Measurements from ENCODE around the gene PAX2. TPM values are rescaled to one million over a fixed set of nuclear protein-coding genes. Genes with fewer than 3 reads are reported as not detected.

The PAX2 gene
- polyA plus RNA-seq, 3 donors, result not detected

DNA sequence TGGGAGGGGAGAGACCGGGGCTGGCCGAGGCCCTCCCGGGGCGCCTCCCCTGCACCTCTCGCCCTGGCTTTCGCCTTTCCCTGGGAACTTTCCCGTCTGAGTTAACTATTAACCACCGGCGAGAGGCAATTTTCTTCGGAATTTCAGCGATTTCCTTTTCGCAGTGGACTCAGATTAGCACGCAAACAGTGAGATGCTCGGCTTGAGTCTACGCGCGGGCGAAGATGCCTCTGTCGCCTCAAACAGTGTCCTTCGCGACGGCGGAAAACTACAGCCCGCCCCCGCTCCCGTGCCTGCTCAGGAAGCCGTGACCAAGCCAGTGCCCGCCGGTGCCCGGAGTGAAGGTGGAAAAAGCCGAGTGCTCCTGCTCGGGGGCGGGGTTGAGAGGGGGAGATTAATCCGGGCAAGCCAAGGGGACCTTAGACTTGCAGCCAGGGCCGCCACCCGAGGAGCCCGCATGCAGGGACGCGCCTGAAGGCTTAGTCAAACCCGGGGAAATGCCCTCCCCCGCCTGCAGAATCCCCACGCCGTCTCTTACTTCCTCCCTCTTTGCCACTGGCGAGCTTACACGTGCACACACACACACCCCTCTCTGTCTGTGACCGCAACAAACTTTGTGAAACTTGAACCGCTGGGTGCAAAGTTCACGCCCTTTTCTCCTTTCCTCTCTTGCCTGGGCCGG lies 14.5 kb upstream of the PAX2 start:
- H2AFZ ChIP-seq (ENCODE audit: insufficient read depth, low read depth, low read length, poor library complexity, severe bottlenecking), result peak overlapping the region; percentile 29
- no peak overlapping the region for H3K27ac ChIP-seq (ENCODE audit: low read depth in 1 of 2, low read length in 2 of 2)
- H3K9me3 ChIP-seq (replicated peaks in 1 of 2; ENCODE audit: control insufficient read depth in 1 of 2, insufficient read depth in 1 of 2, low read length in 2 of 2), result peaks cover 6 to 24% of the 10 kb centered on the region in 2 donors
- H3K27ac Mint-ChIP-seq, result peak overlapping the region in 1 of 7 donors; percentile 35
- peaks cover 83 to 95% of the 10 kb centered on the region in 2 donors for H3K27me3 ChIP-seq (ENCODE audit: control insufficient read depth in 2 of 2, insufficient read depth in 2 of 2, low read length in 2 of 2)
- peaks cover 24 to 29% of the 10 kb centered on the region in 2 donors for H3K4me1 ChIP-seq (ENCODE audit: control insufficient read depth in 1 of 2, insufficient read depth in 2 of 2, low read length in 2 of 2)
- H3K36me3 ChIP-seq (replicated peaks in 1 of 2; ENCODE audit: control insufficient read depth in 1 of 2, insufficient read depth in 2 of 2, low read length in 2 of 2), result no peaks in the 10 kb centered on the region
- 1% methylated on average over 44 of the region's 49 CpGs for WGBS (ENCODE audit: insufficient coverage)
- no peaks in the 10 kb centered on the region for H3K79me2 ChIP-seq (ENCODE audit: insufficient read depth, low read length)
- peaks cover 4 to 17% of the 10 kb centered on the region in 2 donors for H3K36me3 Mint-ChIP-seq
- peaks cover 0 to 28% (median 18%) of the 10 kb centered on the region in 7 donors for H3K9me3 Mint-ChIP-seq
- TF ChIP-seq CTCF (IDR thresholded peaks at IDR 0.05), result no peak
- peaks cover 31% of the 10 kb centered on the region for H3K4me1 Mint-ChIP-seq
- H3K4me2 ChIP-seq (replicated peaks; ENCODE audit: extremely low read depth, low read length, poor library complexity, severe bottlenecking), result peak overlapping the region; percentile 66
- H3K9ac ChIP-seq (ENCODE audit: insufficient read depth, low read length, poor library complexity, severe bottlenecking), result no peak overlapping the region
- H3K4me3 ChIP-seq (replicated peaks in 1 of 3; ENCODE audit: low read depth in 2 of 3, low read length in 3 of 3), result peak overlapping the region in 1 of 3 experiments; percentile 68
- peak overlapping the region; percentile 73 to 89 for H3K4me3 Mint-ChIP-seq
- no peaks in the 10 kb centered on the region for H4K20me1 ChIP-seq (ENCODE audit: insufficient read depth, low read length)
- intact Hi-C loops (cut with micrococcal nuclease), result loop anchor here in 1 of 2 donors (10.0 kb wide), 1 partner anchor 166 kb away; no protein-coding TSS in a partner anchor
- DNase-seq, result peak; percentile 23 to 82 (median 42)
- peaks cover 93 to 99% (median 96%) of the 10 kb centered on the region in 3 donors for H3K27me3 Mint-ChIP-seq (ENCODE audit: low read depth in 3 of 3)

GRCh38 chr10:100731407-100732240 lies 13.8 kb upstream of the PAX2 start:
- Histone ChIP-seq H3K4me3 (replicated peaks in 1 of 3; ENCODE audit: low read depth in 2 of 3, low read length in 3 of 3) (peak overlapping the region in 1 of 3 experiments; percentile 68), H3K9ac (ENCODE audit: insufficient read depth, low read length, poor library complexity, severe bottlenecking) (no peak overlapping the region)

More at GRCh38 chr10:100731407-100732240, 13.8 kb upstream of the PAX2 start:
- Mint-ChIP-seq H3K27me3 (ENCODE audit: low read depth in 3 of 3) (peaks cover 93 to 99% (median 96%) of the 10 kb centered on the region in 3 donors), H3K9me3 (peaks cover 0 to 28% (median 18%) of the 10 kb centered on the region in 7 donors), H3K4me3 (peak overlapping the region; percentile 73 to 89), H3K36me3 (peaks cover 4 to 17% of the 10 kb centered on the region in 2 donors), H3K27ac (peak overlapping the region in 1 of 7 donors; percentile 35), H3K4me1 (peaks cover 31% of the 10 kb centered on the region)
- 17% methylated on average over 11 of the region's 24 CpGs for WGBS (ENCODE audit: insufficient coverage)
- H2AFZ ChIP-seq (ENCODE audit: insufficient read depth, low read depth, low read length, poor library complexity, severe bottlenecking), result no peak overlapping the region
- H4K20me1 ChIP-seq (ENCODE audit: insufficient read depth, low read length), result no peaks in the 10 kb centered on the region
- peaks cover 24 to 29% of the 10 kb centered on the region in 2 donors for H3K4me1 ChIP-seq (ENCODE audit: control insufficient read depth in 1 of 2, insufficient read depth in 2 of 2, low read length in 2 of 2)
- intact Hi-C loops (cut with micrococcal nuclease), result loop anchor here in 1 of 2 donors (10.0 kb wide), 1 partner anchor 167 kb away; no protein-coding TSS in a partner anchor
- peak overlapping the region; percentile 66 for H3K4me2 ChIP-seq (replicated peaks; ENCODE audit: extremely low read depth, low read length, poor library complexity, severe bottlenecking)
- H3K9me3 ChIP-seq (replicated peaks in 1 of 2; ENCODE audit: control insufficient read depth in 1 of 2, insufficient read depth in 1 of 2, low read length in 2 of 2), result peaks cover 6 to 31% of the 10 kb centered on the region in 2 donors
- H3K27me3 ChIP-seq (ENCODE audit: control insufficient read depth in 2 of 2, insufficient read depth in 2 of 2, low read length in 2 of 2), result peaks cover 83 to 95% of the 10 kb centered on the region in 2 donors
- DNase-seq, result no peak
- no peak for TF ChIP-seq CTCF (IDR thresholded peaks at IDR 0.05)
- H3K79me2 ChIP-seq (ENCODE audit: insufficient read depth, low read length), result no peaks in the 10 kb centered on the region
- H3K27ac ChIP-seq (ENCODE audit: low read depth in 1 of 2, low read length in 2 of 2), result no peak overlapping the region
- H3K36me3 ChIP-seq (replicated peaks in 1 of 2; ENCODE audit: control insufficient read depth in 1 of 2, insufficient read depth in 2 of 2, low read length in 2 of 2), result no peaks in the 10 kb centered on the region

Data from CD14-positive monocyte (primary cell).